Liver (tissue), 9 donors: Measurements from ENCODE around the gene LIMCH1. TPM values are rescaled to one million over a fixed set of nuclear protein-coding genes. Genes with fewer than 3 reads are reported as not detected.

Source experiments
- DNase-seq: peaks from one replicate; pipeline ENCODE4 v3.0.0-alpha.2; 2017; ENCODE audit warnings: low spot score
- H3K27ac ChIP-seq, 2 donors: one replicate each; pipeline ENCODE4 v1.7.0; 2013; ENCODE audit warnings: inconsistent platforms in 2 of 2, low read length in 2 of 2, control low read depth in 1 of 2, low read depth in 1 of 2, mild to moderate bottlenecking in 1 of 2
- H3K27me3 ChIP-seq, 4 donors: one replicate each; pipeline versions ENCODE4 v1.6.1 to v1.7.0; 2013; ENCODE audit warnings: low read length in 3 of 4, inconsistent platforms in 1 of 4, mild to moderate bottlenecking in 1 of 4, moderate library complexity in 1 of 4; ENCODE audit not compliant: control insufficient read depth in 4 of 4, insufficient read depth in 4 of 4
- H3K36me3 ChIP-seq, 4 donors: one replicate each; pipeline versions ENCODE4 v1.6.1 to v1.7.0; 2013; ENCODE audit warnings: low read length in 3 of 4, mild to moderate bottlenecking in 3 of 4, low read depth in 1 of 4, moderate library complexity in 1 of 4; ENCODE audit not compliant: control insufficient read depth in 4 of 4, insufficient read depth in 3 of 4
- H3K4me1 ChIP-seq, 4 donors: one replicate each; pipeline versions ENCODE4 v1.6.1 to v1.7.0; 2013; ENCODE audit warnings: low read length in 3 of 4, mild to moderate bottlenecking in 3 of 4, moderate library complexity in 1 of 4; ENCODE audit not compliant: control insufficient read depth in 4 of 4, insufficient read depth in 4 of 4
- H3K4me3 ChIP-seq, 3 donors: one replicate each; pipeline versions ENCODE4 v1.6.1 to v1.7.0; 2013; ENCODE audit warnings: low read length in 3 of 3, control low read depth in 1 of 3, low read depth in 1 of 3, mild to moderate bottlenecking in 1 of 3
- H3K9ac ChIP-seq, 2 donors: one replicate each; pipeline ENCODE4 v1.7.0; 2013; ENCODE audit warnings: low read length in 2 of 2, mild to moderate bottlenecking in 2 of 2, moderate library complexity in 2 of 2, control low read depth in 1 of 2, low read depth in 1 of 2
- H3K9me3 ChIP-seq, 4 donors: one replicate each; pipeline versions ENCODE4 v1.6.1 to v1.7.0; 2013; ENCODE audit warnings: low read length in 3 of 4; ENCODE audit not compliant: control insufficient read depth in 4 of 4
- EGR1 ChIP-seq, 2 donors: IDR thresholded peaks; 2 replicates each; pipeline ENCODE4 v1.6.1; 2016 to 2018; ENCODE audit warnings: antibody characterized with exemption in 2 of 2, low read depth in 2 of 2
- FOXA1 ChIP-seq: IDR thresholded peaks from 2 replicates; pipeline ENCODE4 v1.6.1; 2016; ENCODE audit warnings: antibody characterized with exemption
- FOXA2 ChIP-seq: IDR thresholded peaks from 2 replicates; pipeline ENCODE4 v1.6.1; 2016; ENCODE audit warnings: antibody characterized with exemption
- GABPA ChIP-seq, 2 donors: IDR thresholded peaks in 1 of 2; conservative IDR thresholded peaks in 1 of 2; 2 replicates each; pipeline ENCODE4 v1.6.1; 2016; ENCODE audit warnings: antibody characterized with exemption in 2 of 2, mild to moderate bottlenecking in 1 of 2, moderate library complexity in 1 of 2
- HNF4A ChIP-seq, 2 donors: conservative IDR thresholded peaks; 2 replicates each; pipeline ENCODE4 v1.6.1; 2016; ENCODE audit warnings: antibody characterized with exemption in 2 of 2, mild to moderate bottlenecking in 2 of 2
- HNF4G ChIP-seq: IDR thresholded peaks from 2 replicates; pipeline ENCODE4 v1.6.1; 2016; ENCODE audit warnings: antibody characterized with exemption
- JUND ChIP-seq, 2 donors: IDR thresholded peaks; 2 replicates each; pipeline ENCODE4 v1.6.1; 2016; ENCODE audit warnings: antibody characterized with exemption in 2 of 2
- NR2F2 ChIP-seq: IDR thresholded peaks from 2 replicates; pipeline ENCODE4 v1.6.1; 2016; ENCODE audit warnings: antibody characterized with exemption
- RAD21 ChIP-seq, 2 donors: IDR thresholded peaks; 2 replicates each; pipeline ENCODE4 v1.6.1; 2016; ENCODE audit warnings: antibody characterized with exemption in 2 of 2, mild to moderate bottlenecking in 2 of 2
- RXRA ChIP-seq, 2 donors: IDR thresholded peaks; 2 replicates each; pipeline ENCODE4 v1.6.1; 2017 to 2018; ENCODE audit warnings: antibody characterized with exemption in 2 of 2, mild to moderate bottlenecking in 1 of 2
- SP1 ChIP-seq: IDR thresholded peaks from 2 replicates; pipeline ENCODE4 v1.6.1; 2018; ENCODE audit warnings: antibody characterized with exemption, mild to moderate bottlenecking
- YY1 ChIP-seq: IDR thresholded peaks from 2 replicates; pipeline ENCODE4 v1.6.1; 2016; ENCODE audit warnings: antibody characterized with exemption, mild to moderate bottlenecking
- WGBS: extraction: QIAGEN DNeasy Blood & Tissue Kit; methylation state at CpG from one replicate; pipeline ENCODE4 v1.1.7; 2013; 5-methylcytosine and 5-hydroxymethylcytosine counted together
- polyA plus RNA-seq, 2 donors: library from polyadenylated mRNA; stranded (reverse) in 1 of 2; unstranded in 1 of 2; fragments of 200-250 nt in 1 of 2; fragments of >200 nt in 1 of 2; fragmentation: Nextera tagmentation in 1 of 2; extraction: Ambion mirVana in 1 of 2; gene quantifications; one replicate each; pipeline versions ENCODE4 v1.2.1 to v1.2.3, GENCODE V29; 2013 to 2015
- total RNA-seq, 2 donors: library from RNA; depleted of rRNA; stranded (reverse); fragments of >200 nt; gene quantifications; one replicate each; pipeline ENCODE4 v1.2.3, GENCODE V29; 2014
- TF ChIP-seq, protein P1 (sequence below): IDR thresholded peaks from 2 replicates; pipeline ENCODE4 v1.6.1; 2016; ENCODE audit warnings: antibody characterized with exemption, mild to moderate bottlenecking
- TF ChIP-seq, protein P2 (sequence below): fragments of 150-350 bp; IDR thresholded peaks from 2 replicates; pipeline ENCODE4 v1.5.1; 2017; ENCODE audit warnings: improper control_type of control experiment, low read depth, low read length; ENCODE audit not compliant: missing input control
- TF ChIP-seq, protein P3 (sequence below): IDR thresholded peaks from 2 replicates; pipeline ENCODE4 v1.6.1; 2016; ENCODE audit warnings: antibody characterized with exemption
- TF ChIP-seq, protein P4 (sequence below): IDR thresholded peaks from 2 replicates; pipeline ENCODE4 v1.6.1; 2016; ENCODE audit warnings: antibody characterized with exemption
- TF ChIP-seq, protein P5 (sequence below): IDR thresholded peaks from 2 replicates; pipeline ENCODE4 v1.6.1; 2016; ENCODE audit warnings: antibody characterized with exemption
- donor health status: healthy.
- donor health status: healthy.
- donor health status: healthy.
- donor health status: healthy.
- donor health status: healthy.

Gene LIMCH1
- total and polyA plus RNA-seq, 4 donors, result 2.0 to 30.6 (median 8.1) TPM

DNA sequence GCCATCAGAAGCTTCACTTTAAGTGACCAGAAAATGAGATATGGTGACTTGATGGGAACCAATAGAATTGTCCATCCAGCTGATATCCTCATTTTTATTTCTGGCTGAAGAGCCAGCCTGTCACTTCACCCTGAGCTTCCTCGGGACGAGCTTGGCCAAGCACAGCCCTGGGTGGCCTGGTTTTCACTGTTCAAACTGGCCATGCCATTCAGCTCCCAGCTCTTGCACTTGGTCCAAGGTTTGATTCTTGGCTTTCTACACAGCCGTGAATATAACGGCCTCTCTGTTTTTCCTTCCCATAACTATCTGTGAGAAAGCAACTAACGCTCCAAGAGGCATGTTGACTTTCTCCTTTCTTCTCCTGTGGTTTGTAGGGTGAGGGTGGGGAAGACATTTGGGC is 71.9 kb downstream of the LIMCH1 start:
- Histone ChIP-seq H3K9ac (no peak overlapping the region), H3K9me3 (no peaks in the 10 kb centered on the region), H3K4me3 (no peak overlapping the region), H3K27ac (no peak overlapping the region), H3K4me1 (peaks cover 0 to 6% (median 3%) of the 10 kb centered on the region in 4 donors), H3K36me3 (peaks cover 0 to 5% (median 0%) of the 10 kb centered on the region in 4 donors), H3K27me3 (no peaks in the 10 kb centered on the region)
- DNase-seq, result no peak
- no peak for TF ChIP-seq GABPA (IDR thresholded peaks at IDR 0.05 in 1 of 2, conservative IDR thresholded peaks at IDR 0.05 in 1 of 2)
- TF ChIP-seq JUND (IDR thresholded peaks at IDR 0.05), result no peak
- TF ChIP-seq, protein P1, sequence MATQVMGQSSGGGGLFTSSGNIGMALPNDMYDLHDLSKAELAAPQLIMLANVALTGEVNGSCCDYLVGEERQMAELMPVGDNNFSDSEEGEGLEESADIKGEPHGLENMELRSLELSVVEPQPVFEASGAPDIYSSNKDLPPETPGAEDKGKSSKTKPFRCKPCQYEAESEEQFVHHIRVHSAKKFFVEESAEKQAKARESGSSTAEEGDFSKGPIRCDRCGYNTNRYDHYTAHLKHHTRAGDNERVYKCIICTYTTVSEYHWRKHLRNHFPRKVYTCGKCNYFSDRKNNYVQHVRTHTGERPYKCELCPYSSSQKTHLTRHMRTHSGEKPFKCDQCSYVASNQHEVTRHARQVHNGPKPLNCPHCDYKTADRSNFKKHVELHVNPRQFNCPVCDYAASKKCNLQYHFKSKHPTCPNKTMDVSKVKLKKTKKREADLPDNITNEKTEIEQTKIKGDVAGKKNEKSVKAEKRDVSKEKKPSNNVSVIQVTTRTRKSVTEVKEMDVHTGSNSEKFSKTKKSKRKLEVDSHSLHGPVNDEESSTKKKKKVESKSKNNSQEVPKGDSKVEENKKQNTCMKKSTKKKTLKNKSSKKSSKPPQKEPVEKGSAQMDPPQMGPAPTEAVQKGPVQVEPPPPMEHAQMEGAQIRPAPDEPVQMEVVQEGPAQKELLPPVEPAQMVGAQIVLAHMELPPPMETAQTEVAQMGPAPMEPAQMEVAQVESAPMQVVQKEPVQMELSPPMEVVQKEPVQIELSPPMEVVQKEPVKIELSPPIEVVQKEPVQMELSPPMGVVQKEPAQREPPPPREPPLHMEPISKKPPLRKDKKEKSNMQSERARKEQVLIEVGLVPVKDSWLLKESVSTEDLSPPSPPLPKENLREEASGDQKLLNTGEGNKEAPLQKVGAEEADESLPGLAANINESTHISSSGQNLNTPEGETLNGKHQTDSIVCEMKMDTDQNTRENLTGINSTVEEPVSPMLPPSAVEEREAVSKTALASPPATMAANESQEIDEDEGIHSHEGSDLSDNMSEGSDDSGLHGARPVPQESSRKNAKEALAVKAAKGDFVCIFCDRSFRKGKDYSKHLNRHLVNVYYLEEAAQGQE, result no peak
- TF ChIP-seq FOXA1, result no peak
- TF ChIP-seq, protein P2, sequence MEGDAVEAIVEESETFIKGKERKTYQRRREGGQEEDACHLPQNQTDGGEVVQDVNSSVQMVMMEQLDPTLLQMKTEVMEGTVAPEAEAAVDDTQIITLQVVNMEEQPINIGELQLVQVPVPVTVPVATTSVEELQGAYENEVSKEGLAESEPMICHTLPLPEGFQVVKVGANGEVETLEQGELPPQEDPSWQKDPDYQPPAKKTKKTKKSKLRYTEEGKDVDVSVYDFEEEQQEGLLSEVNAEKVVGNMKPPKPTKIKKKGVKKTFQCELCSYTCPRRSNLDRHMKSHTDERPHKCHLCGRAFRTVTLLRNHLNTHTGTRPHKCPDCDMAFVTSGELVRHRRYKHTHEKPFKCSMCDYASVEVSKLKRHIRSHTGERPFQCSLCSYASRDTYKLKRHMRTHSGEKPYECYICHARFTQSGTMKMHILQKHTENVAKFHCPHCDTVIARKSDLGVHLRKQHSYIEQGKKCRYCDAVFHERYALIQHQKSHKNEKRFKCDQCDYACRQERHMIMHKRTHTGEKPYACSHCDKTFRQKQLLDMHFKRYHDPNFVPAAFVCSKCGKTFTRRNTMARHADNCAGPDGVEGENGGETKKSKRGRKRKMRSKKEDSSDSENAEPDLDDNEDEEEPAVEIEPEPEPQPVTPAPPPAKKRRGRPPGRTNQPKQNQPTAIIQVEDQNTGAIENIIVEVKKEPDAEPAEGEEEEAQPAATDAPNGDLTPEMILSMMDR, result no peak
- 98% methylated on average over 5 of the region's 5 CpGs for WGBS

DNA sequence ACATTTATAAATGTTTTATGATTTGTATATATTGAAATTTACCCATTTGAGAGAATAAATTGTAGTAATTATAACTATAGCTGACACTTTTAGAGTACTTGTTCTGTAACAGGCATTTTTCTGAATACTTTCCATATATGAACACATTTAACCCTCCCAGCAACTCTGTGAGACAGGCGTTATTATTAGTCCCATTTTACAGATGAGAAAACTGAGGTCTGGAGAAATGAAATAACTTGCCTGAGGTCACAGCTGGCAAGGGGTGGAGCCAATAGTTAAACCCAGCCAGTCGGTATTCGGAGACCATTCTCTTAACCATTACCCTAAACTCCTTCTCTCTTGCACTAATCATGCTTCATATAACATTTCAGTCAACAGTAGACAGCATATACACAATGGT is 72.5 kb downstream of the LIMCH1 start:
- no peak for DNase-seq
- TF ChIP-seq JUND (IDR thresholded peaks at IDR 0.05), result no peak
- TF ChIP-seq, protein P1, result no peak
- no peak for TF ChIP-seq GABPA (IDR thresholded peaks at IDR 0.05 in 1 of 2, conservative IDR thresholded peaks at IDR 0.05 in 1 of 2)
- no peak for TF ChIP-seq NR2F2
- TF ChIP-seq, protein P3, sequence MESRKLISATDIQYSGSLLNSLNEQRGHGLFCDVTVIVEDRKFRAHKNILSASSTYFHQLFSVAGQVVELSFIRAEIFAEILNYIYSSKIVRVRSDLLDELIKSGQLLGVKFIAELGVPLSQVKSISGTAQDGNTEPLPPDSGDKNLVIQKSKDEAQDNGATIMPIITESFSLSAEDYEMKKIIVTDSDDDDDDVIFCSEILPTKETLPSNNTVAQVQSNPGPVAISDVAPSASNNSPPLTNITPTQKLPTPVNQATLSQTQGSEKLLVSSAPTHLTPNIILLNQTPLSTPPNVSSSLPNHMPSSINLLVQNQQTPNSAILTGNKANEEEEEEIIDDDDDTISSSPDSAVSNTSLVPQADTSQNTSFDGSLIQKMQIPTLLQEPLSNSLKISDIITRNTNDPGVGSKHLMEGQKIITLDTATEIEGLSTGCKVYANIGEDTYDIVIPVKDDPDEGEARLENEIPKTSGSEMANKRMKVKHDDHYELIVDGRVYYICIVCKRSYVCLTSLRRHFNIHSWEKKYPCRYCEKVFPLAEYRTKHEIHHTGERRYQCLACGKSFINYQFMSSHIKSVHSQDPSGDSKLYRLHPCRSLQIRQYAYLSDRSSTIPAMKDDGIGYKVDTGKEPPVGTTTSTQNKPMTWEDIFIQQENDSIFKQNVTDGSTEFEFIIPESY, result no peak
- TF ChIP-seq, protein P2, result no peak
- no peak for TF ChIP-seq HNF4A (conservative IDR thresholded peaks at IDR 0.05)
- TF ChIP-seq SP1, result no peak
- TF ChIP-seq RXRA (IDR thresholded peaks at IDR 0.05), result no peak
- TF ChIP-seq FOXA1, result no peak
- TF ChIP-seq, protein P4, sequence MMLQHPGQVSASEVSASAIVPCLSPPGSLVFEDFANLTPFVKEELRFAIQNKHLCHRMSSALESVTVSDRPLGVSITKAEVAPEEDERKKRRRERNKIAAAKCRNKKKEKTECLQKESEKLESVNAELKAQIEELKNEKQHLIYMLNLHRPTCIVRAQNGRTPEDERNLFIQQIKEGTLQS, result no peak
- no peak for TF ChIP-seq YY1
- TF ChIP-seq RAD21 (IDR thresholded peaks at IDR 0.05), result no peak
- no peak for TF ChIP-seq FOXA2
- no peak for TF ChIP-seq HNF4G
- TF ChIP-seq, protein P5, sequence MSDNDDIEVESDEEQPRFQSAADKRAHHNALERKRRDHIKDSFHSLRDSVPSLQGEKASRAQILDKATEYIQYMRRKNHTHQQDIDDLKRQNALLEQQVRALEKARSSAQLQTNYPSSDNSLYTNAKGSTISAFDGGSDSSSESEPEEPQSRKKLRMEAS, result no peak
- no peak for TF ChIP-seq EGR1 (IDR thresholded peaks at IDR 0.05; ENCODE audit: low read depth in 2 of 2)
- no peak overlapping the region for H3K4me3 ChIP-seq
- no peaks in the 10 kb centered on the region for H3K27me3 ChIP-seq
- 97% methylated on average over 3 of the region's 3 CpGs for WGBS
- no peak overlapping the region for H3K9ac ChIP-seq
- peaks cover 0 to 5% (median 0%) of the 10 kb centered on the region in 4 donors for H3K36me3 ChIP-seq
- peaks cover 0 to 6% (median 3%) of the 10 kb centered on the region in 4 donors for H3K4me1 ChIP-seq
- no peak overlapping the region for H3K27ac ChIP-seq
- no peaks in the 10 kb centered on the region for H3K9me3 ChIP-seq
